IMR-90 (cell line): ENCODE measurements around the gene SUGT1. TPM values are rescaled to one million over a fixed set of nuclear protein-coding genes. Genes with fewer than 3 reads are reported as not detected.
A peak's percentile ranks its signal among the peaks of the same experiment; 100 is the strongest.

ENCODE experiments used
- ATAC-seq: fragments of 200-7000 bp; cut with Tn5 transposase; 2 replicates; pipeline ENCODE4 v1.9.1; 2020; ENCODE audit warnings: low read depth, mild to moderate bottlenecking, moderate library complexity
- BruUV-seq: library from RNA; stranded (reverse); fragments of 400-500 nt; replicated peaks from 2 replicates; lab custom pipeline; 2021; lab: Mats Ljungman, UMichigan
- CTCF ChIA-PET: fragments of 300-600 bp; formaldehyde crosslinking; extraction: SDS; loops from one replicate; lab custom pipeline; 2021; ENCODE audit warnings: antibody characterized with exemption; lab: Yijun Ruan, JAX
- POLR2A ChIA-PET: fragments of 300-600 bp; sonication (Branson Sonifier 250); formaldehyde crosslinking; loops from one replicate; lab custom pipeline; 2022; ENCODE audit warnings: antibody characterized with exemption; ENCODE audit not compliant: unreplicated experiment; lab: Charles Lee
- DNase-seq: peaks from one replicate; pipeline ENCODE4 v3.0.0; 2013
- H2AFZ ChIP-seq: replicated peaks from 2 replicates; pipeline ENCODE3; 2013; ENCODE audit warnings: low read length, mild to moderate bottlenecking; ENCODE audit not compliant: poor library complexity
- H2AK5ac ChIP-seq: 2 replicates; pipeline ENCODE4 v1.6.1; 2013; ENCODE audit warnings: low read depth, low read length, inconsistent platforms
- H2AK9ac ChIP-seq: replicated peaks from 2 replicates; pipeline ENCODE3; 2013; ENCODE audit warnings: mild to moderate bottlenecking, low read depth, low read length, moderate library complexity; ENCODE audit not compliant: poor library complexity
- H2BK120ac ChIP-seq: 2 replicates; pipeline ENCODE4 v1.6.1; 2013; ENCODE audit warnings: low read depth, low read length, inconsistent platforms
- H2BK15ac ChIP-seq: 3 replicates; pipeline ENCODE4 v1.6.1; 2013; ENCODE audit warnings: low read depth, low read length, inconsistent platforms
- H2BK20ac ChIP-seq: 2 replicates; pipeline ENCODE4 v1.6.1; 2013; ENCODE audit warnings: low read depth, mild to moderate bottlenecking, inconsistent platforms, low read length, moderate library complexity
- H2BK5ac ChIP-seq: 2 replicates; pipeline ENCODE4 v1.6.1; 2013; ENCODE audit warnings: mild to moderate bottlenecking, low read depth, low read length, inconsistent platforms; ENCODE audit not compliant: poor library complexity, severe bottlenecking
- H3K14ac ChIP-seq: replicated peaks from 2 replicates; pipeline ENCODE4 v1.6.1; 2013; ENCODE audit warnings: low read depth, low read length, inconsistent platforms
- H3K18ac ChIP-seq: 2 replicates; pipeline ENCODE4 v1.6.1; 2013; ENCODE audit warnings: low read depth, low read length, control low read depth
- H3K23ac ChIP-seq: 2 replicates; pipeline ENCODE4 v1.6.1; 2013; ENCODE audit warnings: low read depth, low read length, inconsistent platforms
- H3K27ac ChIP-seq: 2 replicates; pipeline ENCODE4 v1.5.1; 2013; ENCODE audit warnings: mild to moderate bottlenecking, control low read depth, low read length; ENCODE audit not compliant: insufficient read depth
- H3K27me3 ChIP-seq: 2 replicates; pipeline ENCODE4 v1.6.1; 2013; ENCODE audit warnings: low read length; ENCODE audit not compliant: control insufficient read depth, insufficient read depth
- H3K36me3 ChIP-seq: 2 replicates; pipeline ENCODE4 v1.6.1; 2013; ENCODE audit warnings: low read length, mixed read lengths; ENCODE audit not compliant: control insufficient read depth, insufficient read depth
- H3K4ac ChIP-seq: 2 replicates; pipeline ENCODE4 v1.6.1; 2013; ENCODE audit warnings: low read depth, low read length, inconsistent platforms
- H3K4me1 ChIP-seq: 2 replicates; pipeline ENCODE4 v1.6.1; 2013; ENCODE audit warnings: low read length, mixed read lengths; ENCODE audit not compliant: control insufficient read depth, insufficient read depth
- H3K4me2 ChIP-seq: 2 replicates; pipeline ENCODE4 v1.6.1; 2013; ENCODE audit warnings: low read depth, mild to moderate bottlenecking, control low read depth, low read length, moderate library complexity
- H3K4me3 ChIP-seq: 2 replicates; pipeline ENCODE4 v1.5.1; 2013; ENCODE audit warnings: low read depth, mild to moderate bottlenecking, control low read depth, low read length, moderate library complexity; ENCODE audit not compliant: insufficient read depth
- H3K56ac ChIP-seq: 2 replicates; pipeline ENCODE4 v1.6.1; 2013; ENCODE audit warnings: low read length, inconsistent platforms; ENCODE audit not compliant: insufficient read depth; ENCODE audit errors: extremely low read depth
- H3K79me1 ChIP-seq, 2 experiments: 2 replicates each; pipeline ENCODE4 v1.6.1; 2013; ENCODE audit warnings: low read length in 2 of 2, inconsistent platforms in 1 of 2, low read depth in 1 of 2
- H3K9ac ChIP-seq: 2 replicates; pipeline ENCODE4 v1.6.1; 2013; ENCODE audit warnings: low read depth, low read length, control low read depth
- H3K9me1 ChIP-seq: 2 replicates; pipeline ENCODE4 v1.6.1; 2013; ENCODE audit warnings: low read length, inconsistent platforms; ENCODE audit not compliant: insufficient read depth
- H3K9me3 ChIP-seq: 2 replicates; pipeline ENCODE4 v1.6.1; 2013; ENCODE audit warnings: low read length; ENCODE audit not compliant: control insufficient read depth, insufficient read depth
- H4K20me1 ChIP-seq: 2 replicates; pipeline ENCODE4 v1.6.1; 2013; ENCODE audit warnings: low read length, inconsistent platforms; ENCODE audit not compliant: insufficient read depth
- H4K5ac ChIP-seq: 2 replicates; pipeline ENCODE4 v1.6.1; 2013; ENCODE audit warnings: mild to moderate bottlenecking, low read depth, low read length, control low read depth
- H4K8ac ChIP-seq, 2 experiments: 2 replicates each; pipeline ENCODE4 v1.6.1; 2013; ENCODE audit warnings: low read depth in 2 of 2, low read length in 2 of 2, control low read depth in 1 of 2, inconsistent platforms in 1 of 2
- H4K91ac ChIP-seq: 2 replicates; pipeline ENCODE4 v1.6.1; 2013; ENCODE audit warnings: low read depth, low read length, inconsistent platforms; ENCODE audit not compliant: insufficient read depth
- CEBPB ChIP-seq: IDR thresholded peaks from 2 replicates; pipeline ENCODE4 v1.6.1; 2012; ENCODE audit warnings: low read depth, low read length, improper control_type of control experiment
- MAFK ChIP-seq: IDR thresholded peaks from 2 replicates; pipeline ENCODE4 v1.6.1; 2012; ENCODE audit warnings: low read depth, low read length, improper control_type of control experiment
- RAD21 ChIP-seq: IDR thresholded peaks from 2 replicates; pipeline ENCODE4 v1.6.1; 2012; ENCODE audit warnings: low read length, improper control_type of control experiment
- RFX5 ChIP-seq: IDR thresholded peaks from 2 replicates; pipeline ENCODE4 v1.8.0; 2012; ENCODE audit warnings: low read depth, mild to moderate bottlenecking, low read length, moderate library complexity
- SMC3 ChIP-seq: fragments of 150-350 bp; IDR thresholded peaks from 2 replicates; pipeline ENCODE4 v1.6.1; 2016; ENCODE audit warnings: low read depth, mild to moderate bottlenecking, antibody characterized with exemption, low read length, moderate library complexity
- USF2 ChIP-seq: fragments of 150-350 bp; IDR thresholded peaks from 2 replicates; pipeline ENCODE4 v1.6.1; 2017; ENCODE audit warnings: mild to moderate bottlenecking, antibody characterized with exemption, low read length, low read depth
- WGBS, 2 experiments: methylation state at CpG; one replicate each; pipeline versions ENCODE4 v1.1.5 to v1.1.7; 2013; ENCODE audit warnings: missing lambda C conversion rate in 2 of 2; ENCODE audit not compliant: insufficient read length in 1 of 2; ENCODE audit errors: extremely low coverage in 2 of 2; 5-methylcytosine and 5-hydroxymethylcytosine counted together
- dilution Hi-C: fragments of 300-500 bp; cut with HindIII; formaldehyde crosslinking; loops from one replicate; pipeline ENCODE4 v1.14.3; 2018; ENCODE audit warnings: low sequenced_read_pairs; ENCODE audit not compliant: unreplicated experiment
- in situ Hi-C: fragments of 300-500 bp; cut with MboI; formaldehyde crosslinking; loops from 3 replicates; pipeline ENCODE4 v1.14.3; 2019; ENCODE audit warnings: low sequenced_read_pairs, inconsistent platforms, mixed read lengths
- intact Hi-C: fragments of 100-400 bp; cut with micrococcal nuclease; formaldehyde crosslinking; loops from 2 replicates; pipeline ENCODE4 v1.10.0; 2022
- polyA plus RNA-seq, 3 experiments: library from polyadenylated mRNA; depleted of rRNA; stranded (reverse); fragments of >200 nt; gene quantifications; 2 replicates each; pipeline ENCODE4 v1.2.3, GENCODE V29; 2012; ENCODE audit warnings: low replicate concordance in 1 of 3
- total RNA-seq: library from RNA; depleted of rRNA; stranded (reverse); fragments of >200 nt; gene quantifications from 2 replicates; pipeline ENCODE4 v1.2.3, GENCODE V29; 2012

Gene SUGT1
- total and polyA plus RNA-seq, 2 of the 4 experiments (the other 2 are of a cell fraction): 21.5 to 24.6 TPM

DNA sequence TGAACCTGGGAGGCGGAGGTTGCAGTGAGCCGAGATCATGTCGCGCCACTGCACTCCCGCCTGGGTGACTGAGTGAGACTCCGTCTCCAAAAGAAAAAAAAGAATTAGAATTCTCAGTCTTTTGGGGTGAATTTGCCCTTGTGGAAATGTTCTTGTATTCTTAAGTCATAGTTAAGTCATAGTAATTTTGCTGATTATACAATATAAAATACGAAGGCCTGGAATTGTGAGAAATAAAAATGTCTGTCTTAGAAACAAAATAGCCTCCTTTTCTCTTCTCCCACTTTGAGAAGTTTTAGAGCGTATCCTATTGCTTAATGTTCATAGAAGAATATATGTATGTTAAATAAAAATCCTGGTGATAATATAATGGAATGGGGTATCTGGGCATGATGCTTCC is 18.1 kb downstream of the SUGT1 start:
- Histone ChIP-seq H3K18ac (no peak overlapping the region), H2BK5ac (no peak overlapping the region), H3K79me1 (peaks cover 14 to 18% of the 10 kb centered on the region in 2 experiments; a peak in 3 of 4 replicates), H2AK9ac (no peak overlapping the region), H3K4me3 (no peak overlapping the region), H2AK5ac (no peak overlapping the region), H2AFZ (no peak overlapping the region), H3K9me1 (no peaks in the 10 kb centered on the region), H3K27ac (no peak overlapping the region), H3K23ac (no peak overlapping the region), H3K4me2 (no peak overlapping the region), H3K9ac (no peak overlapping the region), H4K5ac (no peak overlapping the region), H2BK15ac (no peak overlapping the region), H2BK20ac (no peak overlapping the region), H4K20me1 (no peaks in the 10 kb centered on the region; the same call in 1 of the 2 replicates), H3K9me3 (no peaks in the 10 kb centered on the region), H4K8ac (no peak overlapping the region), H3K36me3 (peaks cover 16% of the 10 kb centered on the region), H2BK120ac (no peak overlapping the region), H3K14ac (no peak overlapping the region), H3K4ac (no peak overlapping the region), H3K27me3 (no peaks in the 10 kb centered on the region), H3K56ac (no peak overlapping the region), H3K4me1 (no peaks in the 10 kb centered on the region), H4K91ac (no peak overlapping the region)
- dilution Hi-C loops (no loop called here), in situ Hi-C loops (no loop called here), intact Hi-C loops (no loop called here)
- WGBS, 2 experiments: 100% methylated on average over 4 of the region's 8 CpGs; no CpG with 5 or more reads in 1 of the 2 experiments
- ChIA-PET POLR2A (no interaction called here), CTCF (no interaction called here)
- ATAC-seq (no peak), DNase-seq (no peak)
- TF ChIP-seq MAFK (peak; percentile 22; the same call in 1 of the 2 replicates), RFX5 (no peak), CEBPB (no peak), SMC3 (no peak), USF2 (no peak), RAD21 (no peak)
- BruUV-seq: no TSS peak
